ENCODE measurements around the gene RBFOX2. TPM values are rescaled to one million over a fixed set of nuclear protein-coding genes. Genes with fewer than 3 reads are reported as not detected.

RBFOX2 gene
- total and polyA plus RNA-seq, 2 of the 13 experiments (the other 11 are each of a cell fraction or from before 2014, with no cell fraction given): 37.3 to 40.4 TPM

GRCh38 chr22:35746946-35747703 lies 281.5 kb downstream of the RBFOX2 start:
- Histone ChIP-seq H3K4me3 (replicated peaks in 1 of 3; ENCODE audit: insufficient read depth in 1 of 3, low read depth in 2 of 3, low read length in 3 of 3) (no peak overlapping the region), H4K20me1 (ENCODE audit: insufficient read depth, low read length) (no peaks in the 10 kb centered on the region), H2AFZ (ENCODE audit: low read length) (no peak overlapping the region), H3K9ac (ENCODE audit: insufficient read depth, low read depth, low read length) (no peak overlapping the region), H3K4me2 (ENCODE audit: low read depth, low read length) (no peak overlapping the region), H3K27ac (ENCODE audit: extremely low read length, insufficient read depth, low read length) (no peak overlapping the region), H3K4me1 (ENCODE audit: insufficient read depth, low read length) (peaks cover 5% of the 10 kb centered on the region; the same call in 1 of the 2 replicates), H3K27me3 (ENCODE audit: control insufficient read depth in 1 of 2, insufficient read depth in 2 of 2, low read length in 2 of 2) (no peaks in the 10 kb centered on the region), H3K36me3 (replicated peaks in 1 of 2; ENCODE audit: control insufficient read depth in 1 of 2, insufficient read depth in 2 of 2, low read length in 2 of 2) (peaks cover 3 to 34% of the 10 kb centered on the region in 2 experiments), H3K79me2 (ENCODE audit: insufficient read depth, low read length) (no peaks in the 10 kb centered on the region), H3K9me3 (ENCODE audit: low read length) (no peaks in the 10 kb centered on the region)
- no peak for DNase-seq (ENCODE audit: low spot score)
- in situ Hi-C loops (cut with HindIII; ENCODE audit: extremely low pct_ligation_motif_present, low pct_unique_long_range_greater_than_20kb): loop anchor here (25.0 kb wide), 2 partner anchors 310 to 365 kb away; no protein-coding TSS in a partner anchor
- BruUV-seq (replicated peaks): no TSS peak
- WGBS (ENCODE audit: low lambda C conversion rate): 77% methylated on average over 4 of the region's 4 CpGs
- ChIA-PET POLR2A (no interaction called here), CTCF (ENCODE audit: low intra/inter-chr PET ratio, low total read pairs) (no interaction called here)
- no peak for FAIRE-seq
- no peak for ATAC-seq
- TF ChIP-seq, protein P1, sequence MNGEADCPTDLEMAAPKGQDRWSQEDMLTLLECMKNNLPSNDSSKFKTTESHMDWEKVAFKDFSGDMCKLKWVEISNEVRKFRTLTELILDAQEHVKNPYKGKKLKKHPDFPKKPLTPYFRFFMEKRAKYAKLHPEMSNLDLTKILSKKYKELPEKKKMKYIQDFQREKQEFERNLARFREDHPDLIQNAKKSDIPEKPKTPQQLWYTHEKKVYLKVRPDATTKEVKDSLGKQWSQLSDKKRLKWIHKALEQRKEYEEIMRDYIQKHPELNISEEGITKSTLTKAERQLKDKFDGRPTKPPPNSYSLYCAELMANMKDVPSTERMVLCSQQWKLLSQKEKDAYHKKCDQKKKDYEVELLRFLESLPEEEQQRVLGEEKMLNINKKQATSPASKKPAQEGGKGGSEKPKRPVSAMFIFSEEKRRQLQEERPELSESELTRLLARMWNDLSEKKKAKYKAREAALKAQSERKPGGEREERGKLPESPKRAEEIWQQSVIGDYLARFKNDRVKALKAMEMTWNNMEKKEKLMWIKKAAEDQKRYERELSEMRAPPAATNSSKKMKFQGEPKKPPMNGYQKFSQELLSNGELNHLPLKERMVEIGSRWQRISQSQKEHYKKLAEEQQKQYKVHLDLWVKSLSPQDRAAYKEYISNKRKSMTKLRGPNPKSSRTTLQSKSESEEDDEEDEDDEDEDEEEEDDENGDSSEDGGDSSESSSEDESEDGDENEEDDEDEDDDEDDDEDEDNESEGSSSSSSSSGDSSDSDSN (CRISPR knock-in tag; IDR thresholded peaks at IDR 0.05): no peak
- TF ChIP-seq, protein P2, sequence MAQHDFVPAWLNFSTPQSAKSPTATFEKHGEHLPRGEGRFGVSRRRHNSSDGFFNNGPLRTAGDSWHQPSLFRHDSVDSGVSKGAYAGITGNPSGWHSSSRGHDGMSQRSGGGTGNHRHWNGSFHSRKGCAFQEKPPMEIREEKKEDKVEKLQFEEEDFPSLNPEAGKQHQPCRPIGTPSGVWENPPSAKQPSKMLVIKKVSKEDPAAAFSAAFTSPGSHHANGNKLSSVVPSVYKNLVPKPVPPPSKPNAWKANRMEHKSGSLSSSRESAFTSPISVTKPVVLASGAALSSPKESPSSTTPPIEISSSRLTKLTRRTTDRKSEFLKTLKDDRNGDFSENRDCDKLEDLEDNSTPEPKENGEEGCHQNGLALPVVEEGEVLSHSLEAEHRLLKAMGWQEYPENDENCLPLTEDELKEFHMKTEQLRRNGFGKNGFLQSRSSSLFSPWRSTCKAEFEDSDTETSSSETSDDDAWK (CRISPR knock-in tag; IDR thresholded peaks at IDR 0.05): no peak
- TF ChIP-seq ZNF136 (CRISPR knock-in tag; IDR thresholded peaks at IDR 0.05; ENCODE audit: low read depth) (no peak), ZNF576 (CRISPR knock-in tag; IDR thresholded peaks at IDR 0.05) (no peak), ZNF512B (CRISPR knock-in tag; IDR thresholded peaks at IDR 0.05; ENCODE audit: borderline replicate concordance) (no peak), KLF15 (CRISPR knock-in tag; IDR thresholded peaks at IDR 0.05; ENCODE audit: borderline replicate concordance) (no peak), TAF1 (CRISPR knock-in tag; IDR thresholded peaks at IDR 0.05) (no peak), GATAD1 (CRISPR knock-in tag; IDR thresholded peaks at IDR 0.05) (no peak), FOXP4 (CRISPR knock-in tag; IDR thresholded peaks at IDR 0.05) (no peak), ZNF879 (CRISPR knock-in tag; IDR thresholded peaks at IDR 0.05) (no peak), DNMT3B (CRISPR knock-in tag; conservative IDR thresholded peaks at IDR 0.05) (no peak), SMARCE1 (IDR thresholded peaks at IDR 0.05; ENCODE audit: borderline replicate concordance) (no peak), RBFOX2 (IDR thresholded peaks at IDR 0.05; ENCODE audit: low read depth, low read length) (no peak)
- TF ChIP-seq, protein P3, sequence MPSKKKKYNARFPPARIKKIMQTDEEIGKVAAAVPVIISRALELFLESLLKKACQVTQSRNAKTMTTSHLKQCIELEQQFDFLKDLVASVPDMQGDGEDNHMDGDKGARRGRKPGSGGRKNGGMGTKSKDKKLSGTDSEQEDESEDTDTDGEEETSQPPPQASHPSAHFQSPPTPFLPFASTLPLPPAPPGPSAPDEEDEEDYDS (CRISPR knock-in tag; IDR thresholded peaks at IDR 0.05): no peak
- intact Hi-C loops (cut with micrococcal nuclease; ENCODE audit: unreplicated experiment): no loop called here
